ENCODE data around the gene FAM78A. TPM values are rescaled to one million over a fixed set of nuclear protein-coding genes. Genes with fewer than 3 reads are reported as not detected.

FAM78A gene
- total RNA-seq, 1 experiment from 2014 or later = 3.4 TPM

- H3K36me3 ChIP-seq (ENCODE audit: control insufficient read depth in 1 of 2, insufficient read depth in 2 of 2, low read length in 2 of 2) = no peaks in the 10 kb centered on the region
- no peak overlapping the region for H3K4me2 ChIP-seq (ENCODE audit: low read length)
- H3K4me1 ChIP-seq (ENCODE audit: control insufficient read depth in 1 of 2, insufficient read depth in 2 of 2, low read length in 2 of 2) = no peaks in the 10 kb centered on the region
- H3K79me2 ChIP-seq (ENCODE audit: insufficient read depth, low read length) = no peaks in the 10 kb centered on the region
- no peak for ATAC-seq
- H3K9me3 ChIP-seq (ENCODE audit: control insufficient read depth in 1 of 2, insufficient read depth in 1 of 2, low read depth in 1 of 2, low read length in 2 of 2) = no peaks in the 10 kb centered on the region
- H3K4me3 ChIP-seq (replicated peaks in 1 of 2; ENCODE audit: low read depth in 1 of 2, low read length in 2 of 2) = no peak overlapping the region
- TF ChIP-seq FOSL1 (IDR thresholded peaks at IDR 0.05; ENCODE audit: low read depth) (no peak), EZH2 (IDR thresholded peaks at IDR 0.05) (no peak)
- H4K20me1 ChIP-seq (ENCODE audit: insufficient read depth) = no peaks in the 10 kb centered on the region
- BruUV-seq (replicated peaks) = no TSS peak
- H3K27me3 ChIP-seq (ENCODE audit: insufficient read depth, low read length) = no peaks in the 10 kb centered on the region
- no peak for DNase-seq (ENCODE audit: low read depth, low spot score)
- intact Hi-C loops (cut with micrococcal nuclease) = no loop called here
- H3K9ac ChIP-seq (ENCODE audit: low read length) = no peak overlapping the region
- H3K9me2 ChIP-seq (ENCODE audit: insufficient read depth) = no peaks in the 10 kb centered on the region
- no peak overlapping the region for H3K27ac ChIP-seq (ENCODE audit: low read depth, low read length)
- H2AFZ ChIP-seq (ENCODE audit: low read depth, low read length, poor library complexity, severe bottlenecking) = no peak overlapping the region
- POLR2A ChIA-PET = no interaction called here
- RAD21 ChIA-PET (ENCODE audit: low non-redundant PET in 1 of 2, low total read pairs in 2 of 2, uncharacterized antibody in 2 of 2, unreplicated experiment in 2 of 2) = no interaction called here
- CTCF ChIA-PET = interaction anchor here (1.2 kb wide), 1 partner anchor 39 kb away, joined by 4 read pairs; no protein-coding TSS in a partner anchor
Measured at GRCh38 chr9:131297903-131298302, 21.6 kb upstream of the FAM78A start.

- H3K36me3 ChIP-seq (ENCODE audit: control insufficient read depth in 1 of 2, insufficient read depth in 2 of 2, low read length in 2 of 2) = no peaks in the 10 kb centered on the region
- DNase-seq (ENCODE audit: low read depth, low spot score) (no peak), ATAC-seq (no peak)
- H3K9ac ChIP-seq (ENCODE audit: low read length) = no peak overlapping the region
- H3K4me1 ChIP-seq (ENCODE audit: control insufficient read depth in 1 of 2, insufficient read depth in 2 of 2, low read length in 2 of 2) = no peaks in the 10 kb centered on the region
- no peaks in the 10 kb centered on the region for H3K27me3 ChIP-seq (ENCODE audit: insufficient read depth, low read length)
- no peaks in the 10 kb centered on the region for H3K79me2 ChIP-seq (ENCODE audit: insufficient read depth, low read length)
- no peak overlapping the region for H3K4me3 ChIP-seq (replicated peaks in 1 of 2; ENCODE audit: low read depth in 1 of 2, low read length in 2 of 2)
- ChIA-PET POLR2A (no interaction called here), RAD21 (ENCODE audit: low non-redundant PET in 1 of 2, low total read pairs in 2 of 2, uncharacterized antibody in 2 of 2, unreplicated experiment in 2 of 2) (no interaction called here), CTCF (interaction anchor here (1.2 kb wide), 1 partner anchor 40 kb away, joined by 4 read pairs; no protein-coding TSS in a partner anchor)
- BruUV-seq (replicated peaks) = no TSS peak
- no peaks in the 10 kb centered on the region for H3K9me3 ChIP-seq (ENCODE audit: control insufficient read depth in 1 of 2, insufficient read depth in 1 of 2, low read depth in 1 of 2, low read length in 2 of 2)
- intact Hi-C loops (cut with micrococcal nuclease) = no loop called here
- H3K9me2 ChIP-seq (ENCODE audit: insufficient read depth) = no peaks in the 10 kb centered on the region
- no peak overlapping the region for H3K4me2 ChIP-seq (ENCODE audit: low read length)
- TF ChIP-seq EZH2phosphoT487 (IDR thresholded peaks at IDR 0.05; ENCODE audit: borderline replicate concordance) (no peak), TCF7L2 (IDR thresholded peaks at IDR 0.05; ENCODE audit: borderline replicate concordance, extremely low read depth, insufficient read depth, insufficient read length) (no peak), SRF (IDR thresholded peaks at IDR 0.05; ENCODE audit: low read depth) (no peak), POLR2A (IDR thresholded peaks at IDR 0.05; ENCODE audit: borderline replicate concordance, extremely low read depth, insufficient read depth, insufficient read length) (no peak), YY1 (IDR thresholded peaks at IDR 0.05; ENCODE audit: extremely low read depth, insufficient replicate concordance, low read depth, low read length) (no peak), MAX (IDR thresholded peaks at IDR 0.05) (no peak), EZH2 (IDR thresholded peaks at IDR 0.05) (no peak), EGR1 (IDR thresholded peaks at IDR 0.05; ENCODE audit: low read depth) (no peak), SP1 (IDR thresholded peaks at IDR 0.05; ENCODE audit: low read depth) (no peak), RAD21 (IDR thresholded peaks at IDR 0.05; ENCODE audit: low read depth) (no peak), JUND (IDR thresholded peaks at IDR 0.05) (no peak), ELF1 (IDR thresholded peaks at IDR 0.05; ENCODE audit: borderline replicate concordance, low read depth) (no peak), CEBPB (IDR thresholded peaks at IDR 0.05; ENCODE audit: low read depth) (no peak), ZNF274 (IDR thresholded peaks at IDR 0.05; ENCODE audit: low read depth, low read length) (no peak), ZFX (IDR thresholded peaks at IDR 0.05) (no peak), CTCF (IDR thresholded peaks at IDR 0.05 in 2 of 3, conservative IDR thresholded peaks at IDR 0.05 in 1 of 3; ENCODE audit: borderline replicate concordance in 1 of 3, insufficient read depth in 1 of 3, low read depth in 2 of 3, low read length in 2 of 3) (no peak), FOSL1 (IDR thresholded peaks at IDR 0.05; ENCODE audit: low read depth) (no peak), POLR2AphosphoS5 (IDR thresholded peaks at IDR 0.05; ENCODE audit: low read depth, low read length) (no peak), ATF3 (IDR thresholded peaks at IDR 0.05) (no peak)
- no peak overlapping the region for H3K27ac ChIP-seq (ENCODE audit: low read depth, low read length)
- H4K20me1 ChIP-seq (ENCODE audit: insufficient read depth) = no peaks in the 10 kb centered on the region
- H2AFZ ChIP-seq (ENCODE audit: low read depth, low read length, poor library complexity, severe bottlenecking) = no peak overlapping the region
Measured at GRCh38 chr9:131296906-131297500, 20.7 kb upstream of the FAM78A start.

Measured in HCT116 (cell line).